Urinary bladder (tissue), 4 donors: ENCODE data around the gene DNMT1. TPM values are rescaled to one million over a fixed set of nuclear protein-coding genes. Genes with fewer than 3 reads are reported as not detected.
A peak's percentile ranks its signal among the peaks of the same experiment; 100 is the strongest.
"Not testable (repeated sequence)": the region's sequence is repeated elsewhere in the genome, so short reads cannot be mapped to it uniquely, and the experiment has no call there.

Experiments
- DNase-seq: peaks from one replicate; pipeline ENCODE4 v3.0.0-alpha.2; 2015; ENCODE audit errors: extremely low spot score
- H3K27ac ChIP-seq: one replicate; pipeline ENCODE4 v1.5.1; 2013; ENCODE audit warnings: low read depth, mild to moderate bottlenecking, moderate library complexity
- H3K36me3 ChIP-seq: one replicate; pipeline ENCODE4 v1.6.1; 2013; ENCODE audit warnings: mild to moderate bottlenecking, moderate library complexity; ENCODE audit not compliant: insufficient read depth
- H3K4me1 ChIP-seq: one replicate; pipeline ENCODE4 v1.6.1; 2013; ENCODE audit warnings: mild to moderate bottlenecking, moderate library complexity; ENCODE audit not compliant: insufficient read depth
- H3K4me3 ChIP-seq: one replicate; pipeline ENCODE4 v1.5.1; 2013; ENCODE audit warnings: low read depth, low read length
- WGBS: extraction: QIAGEN DNeasy Blood & Tissue Kit; methylation state at CpG from one replicate; pipeline ENCODE4 v1.1.7; 2013; 5-methylcytosine and 5-hydroxymethylcytosine counted together
- polyA plus RNA-seq: library from polyadenylated mRNA; stranded (reverse); fragments of 200-250 nt; gene quantifications from one replicate; pipeline ENCODE4 v1.2.3, GENCODE V29; 2013
- total RNA-seq: library from RNA; depleted of rRNA; stranded (reverse); fragments of >200 nt; gene quantifications from one replicate; pipeline ENCODE4 v1.2.3, GENCODE V29; 2014
- donor health status: healthy with polysubstance abuse.
- donor health status: healthy.

Gene DNMT1
- total RNA-seq (35.5 TPM), polyA plus RNA-seq (32.5 TPM)

- no peaks in the 10 kb centered on the region for H3K36me3 ChIP-seq
- peak; percentile 90 for DNase-seq
- no peaks in the 10 kb centered on the region for H3K4me1 ChIP-seq
- under 1% methylated on average over 71 of the region's 71 CpGs for WGBS
- peak within 1 kb of the TSS; percentile 84 for H3K27ac ChIP-seq
- H3K4me3 ChIP-seq: peak within 1 kb of the TSS; percentile 79
Measured at GRCh38 chr19:10194500-10195198, at the start of gene DNMT1. Gene DNMT1 (minus strand): TSS chr19:10194953. CDS start chr19:10194899, 54 bp downstream.

GRCh38 chr19:10243606-10244005 lies 48.9 kb upstream of the DNMT1 start:
- WGBS: 90% methylated on average over 7 of the region's 7 CpGs
- no peaks in the 10 kb centered on the region for H3K36me3 ChIP-seq
- H3K27ac ChIP-seq: no peak overlapping the region
- no peaks in the 10 kb centered on the region for H3K4me1 ChIP-seq
- H3K4me3 ChIP-seq: no peak overlapping the region
- no peak for DNase-seq

GRCh38 chr19:10241826-10242449 lies 47.2 kb upstream of the DNMT1 start:
- H3K27ac ChIP-seq, H3K36me3 ChIP-seq, DNase-seq, H3K4me3 ChIP-seq, H3K4me1 ChIP-seq: not testable (repeated sequence)
- WGBS: 96% methylated on average over 11 of the region's 11 CpGs

- Histone ChIP-seq H3K4me3 (no peak overlapping the region), H3K27ac (no peak overlapping the region), H3K36me3 (no peaks in the 10 kb centered on the region), H3K4me1 (no peaks in the 10 kb centered on the region)
- WGBS: 44% methylated on average over 12 of the region's 12 CpGs
- DNase-seq: peak; percentile 81
Measured at GRCh38 chr19:10238172-10238783, 43.5 kb upstream of the DNMT1 start.

DNA sequence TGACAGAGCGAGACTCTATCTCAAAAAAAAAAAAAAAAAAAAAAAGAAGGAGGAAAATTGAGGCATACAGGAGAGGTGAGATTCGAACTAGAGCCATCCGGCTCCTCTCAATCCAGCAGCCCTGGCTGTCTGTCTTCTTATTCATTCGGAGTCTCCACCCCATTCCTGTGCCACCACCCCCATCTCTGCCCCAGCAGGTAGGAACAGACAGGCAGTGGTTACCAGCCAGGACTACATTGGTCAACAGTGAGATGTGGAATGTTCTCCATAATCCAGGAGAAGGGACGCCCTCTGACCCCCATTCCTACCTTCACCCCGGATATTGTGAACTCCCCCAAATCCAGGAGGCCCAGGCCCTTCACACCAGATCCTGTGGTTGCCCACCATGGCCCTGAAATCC lies 42.9 kb upstream of the DNMT1 start:
- Histone ChIP-seq H3K36me3 (no peaks in the 10 kb centered on the region), H3K4me3 (no peak overlapping the region), H3K27ac (no peak overlapping the region), H3K4me1 (no peaks in the 10 kb centered on the region)
- no peak for DNase-seq
- 74% methylated on average over 6 of the region's 6 CpGs for WGBS

DNA sequence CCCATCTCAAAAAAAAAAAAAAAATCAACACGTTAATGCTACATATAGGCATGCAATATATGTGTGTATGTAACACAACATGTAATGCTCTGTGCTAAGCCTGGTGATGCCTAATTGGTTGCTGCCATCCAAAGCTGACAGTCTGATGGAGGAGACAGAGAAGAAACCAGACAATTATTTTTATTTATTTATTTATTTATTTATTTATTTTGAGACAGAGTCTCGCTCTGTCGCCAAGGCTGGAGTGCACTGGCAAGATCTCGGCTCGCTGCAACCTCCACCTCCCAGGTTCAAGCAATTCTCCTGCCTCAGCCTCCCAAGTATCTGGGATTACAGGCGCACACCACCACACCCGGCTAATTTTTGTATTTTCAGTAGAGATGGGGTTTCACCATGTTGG lies 40.7 kb upstream of the DNMT1 start:
- H3K4me3 ChIP-seq, DNase-seq, H3K4me1 ChIP-seq, H3K36me3 ChIP-seq, H3K27ac ChIP-seq: not testable (repeated sequence)
- WGBS: 96% methylated on average over 7 of the region's 7 CpGs

DNA sequence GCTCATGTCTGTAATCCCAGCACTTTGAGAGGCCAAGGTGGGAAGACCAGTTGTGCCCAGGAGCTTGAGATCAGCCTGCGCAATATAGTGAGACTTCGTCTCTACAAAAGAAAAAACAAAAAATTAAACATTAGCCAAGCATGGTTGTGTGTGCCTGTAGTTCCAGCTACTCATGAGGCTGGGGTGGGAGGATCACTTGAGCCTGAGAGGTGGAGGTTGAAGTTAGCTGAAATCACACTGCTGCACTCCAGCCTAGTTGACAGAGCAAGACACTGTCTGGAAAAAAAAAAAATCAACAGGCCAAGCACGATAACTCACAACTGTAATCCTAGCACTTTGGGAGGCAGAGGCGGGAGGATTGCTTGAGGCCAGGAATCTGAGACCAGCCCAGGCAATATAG lies 40.2 kb upstream of the DNMT1 start:
- Histone ChIP-seq H3K27ac (no peak overlapping the region), H3K4me3 (no peak overlapping the region), H3K36me3 (no peaks in the 10 kb centered on the region), H3K4me1 (no peaks in the 10 kb centered on the region)
- no peak for DNase-seq
- 77% methylated on average over 4 of the region's 4 CpGs for WGBS

DNA sequence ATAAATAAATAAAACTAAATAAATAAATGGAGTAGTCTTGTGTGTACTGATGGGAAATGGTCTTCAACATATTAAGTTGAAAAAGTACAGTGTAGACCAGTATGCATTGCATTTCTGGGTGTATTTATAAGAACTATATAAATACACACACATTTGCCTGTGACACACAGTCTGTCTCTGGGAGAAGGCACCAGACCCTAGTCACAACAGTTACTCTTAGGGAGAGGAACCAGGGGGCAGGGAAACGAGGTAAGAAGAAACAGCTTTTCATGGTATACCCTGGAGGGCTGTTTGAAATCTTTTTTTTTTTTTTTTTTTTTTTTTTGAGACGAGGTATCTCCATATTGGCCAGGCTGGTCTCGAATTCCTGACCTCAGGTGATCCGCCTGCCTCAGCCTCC lies 39.2 kb upstream of the DNMT1 start:
- 75% methylated on average over 4 of the region's 4 CpGs for WGBS
- H3K4me3 ChIP-seq: no peak overlapping the region

DNA sequence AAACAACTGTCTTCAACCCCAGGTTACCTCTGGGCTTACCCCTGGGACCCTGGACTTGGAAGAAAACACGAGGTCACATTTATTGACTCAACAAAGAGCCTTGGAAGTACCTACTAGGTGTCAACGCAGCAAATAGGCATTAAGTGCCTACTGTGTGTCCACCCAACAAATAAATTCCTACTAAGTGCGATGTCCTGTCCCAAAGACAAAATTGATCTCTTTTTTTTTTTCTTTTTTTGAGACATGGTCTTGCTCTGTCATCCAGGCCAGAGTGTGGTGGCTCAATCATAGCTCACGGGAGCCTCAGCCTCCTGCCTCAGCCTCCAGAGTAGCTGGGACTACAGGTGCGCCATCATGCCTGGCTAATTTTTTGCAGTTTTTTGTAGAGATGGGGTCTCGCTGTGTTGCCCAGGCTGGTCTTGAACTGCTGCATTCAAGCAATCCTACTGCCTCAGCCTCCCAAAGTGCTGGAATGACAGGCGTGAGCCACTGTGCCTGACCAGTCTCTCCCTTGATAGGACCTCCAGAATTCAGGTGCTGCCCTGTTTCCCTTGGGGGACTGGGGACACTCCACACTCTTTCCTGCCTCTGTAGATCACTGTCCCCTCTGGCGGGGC lies 37.0 kb upstream of the DNMT1 start:
- Histone ChIP-seq H3K4me1 (no peaks in the 10 kb centered on the region), H3K4me3 (peak overlapping the region; percentile 98), H3K36me3 (no peaks in the 10 kb centered on the region), H3K27ac (peak overlapping the region; percentile 92)
- 72% methylated on average over 8 of the region's 8 CpGs for WGBS
- DNase-seq: no peak

More for the DNA sequence above, 39.2 kb upstream of the DNMT1 start:
- Histone ChIP-seq H3K27ac (no peak overlapping the region), H3K36me3 (no peaks in the 10 kb centered on the region), H3K4me1 (no peaks in the 10 kb centered on the region)
- no peak for DNase-seq

- H3K36me3 ChIP-seq: no peaks in the 10 kb centered on the region
- under 1% methylated on average over 73 of the region's 73 CpGs for WGBS
Measured at GRCh38 chr19:10230861-10231611, 36.3 kb upstream of the DNMT1 start, which contains the start of gene S1PR2. Gene S1PR2 (minus strand): TSS chr19:10231331. CDS start chr19:10224905, 6,426 bp downstream.

DNA sequence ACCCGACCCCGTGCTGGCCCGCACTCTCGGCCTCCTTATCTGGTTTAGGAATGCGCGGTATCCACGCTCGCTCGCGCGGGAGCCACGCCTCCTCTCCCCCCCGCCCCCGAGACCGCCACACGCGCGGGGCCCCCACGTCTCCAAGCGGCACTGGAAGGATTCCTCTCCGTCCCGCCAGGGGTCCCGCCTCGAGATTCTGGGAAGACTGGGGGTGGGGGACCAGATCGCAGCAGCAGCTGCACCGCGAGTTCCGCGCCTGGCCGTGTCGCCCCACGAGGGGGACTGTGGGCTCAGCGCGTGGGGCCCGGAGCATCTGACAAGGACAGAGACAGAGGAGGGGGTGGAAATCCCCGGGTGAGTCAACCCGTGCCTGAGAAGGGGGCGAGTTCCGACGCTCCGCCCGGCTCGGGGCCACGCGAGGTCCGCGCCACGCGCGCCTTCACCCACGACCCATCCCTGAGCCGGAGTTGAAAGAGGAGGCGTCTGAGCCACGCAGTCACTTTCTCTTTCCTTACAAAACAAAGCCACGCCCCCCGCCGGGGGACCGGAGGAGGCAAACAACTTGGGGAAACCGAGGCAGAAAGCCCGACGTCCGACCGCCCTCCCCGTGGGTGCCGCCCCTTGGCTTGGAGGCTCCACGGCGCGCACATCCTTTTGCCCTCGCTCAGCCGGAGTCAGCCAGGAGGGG lies 35.6 kb upstream of the DNMT1 start:
- no peak for DNase-seq
- no peaks in the 10 kb centered on the region for H3K4me1 ChIP-seq
- H3K4me3 ChIP-seq: peak overlapping the region; percentile 98
- peak overlapping the region; percentile 92 for H3K27ac ChIP-seq
- no peaks in the 10 kb centered on the region for H3K36me3 ChIP-seq
- WGBS: under 1% methylated on average over 70 of the region's 70 CpGs

More at GRCh38 chr19:10230861-10231611, 36.3 kb upstream of the DNMT1 start, which contains the start of gene S1PR2:
- Histone ChIP-seq H3K4me1 (no peaks in the 10 kb centered on the region), H3K27ac (peak within 1 kb of the TSS; percentile 92), H3K4me3 (peak within 1 kb of the TSS; percentile 98)
- DNase-seq: no peak

- H3K27ac ChIP-seq: peak overlapping the region; percentile 15
- no peaks in the 10 kb centered on the region for H3K4me1 ChIP-seq
- no peak overlapping the region for H3K4me3 ChIP-seq
- no peaks in the 10 kb centered on the region for H3K36me3 ChIP-seq
- no peak for DNase-seq
- WGBS: 48% methylated on average over 2 of the region's 2 CpGs
Measured at GRCh38 chr19:10228920-10229319, 34.2 kb upstream of the DNMT1 start.
